Motor neuron (in vitro differentiated cells): Measurements from ENCODE around the gene PSD4. TPM values are rescaled to one million over a fixed set of nuclear protein-coding genes. Genes with fewer than 3 reads are reported as not detected.

Experiments
- ATAC-seq, 8 experiments: fragments of 200-7000 bp; cut with Tn5 transposase; replicated peaks in 6 of 8; 2 replicates each; pipeline ENCODE4 v1.8.0; 2021; ENCODE audit warnings: mild to moderate bottlenecking in 8 of 8, moderate library complexity in 8 of 8
- H3K27ac ChIP-seq, 2 donors: fragments of 250-450 bp; sonication (Bioruptor Pico); 2 replicates each; pipeline ENCODE4 v1.9.0; 2021; ENCODE audit warnings: antibody characterized with exemption in 2 of 2, mild to moderate bottlenecking in 2 of 2, moderate library complexity in 1 of 2
- H3K4me1 ChIP-seq, 2 donors: fragments of 250-450 bp; sonication (Bioruptor Pico); replicated peaks in 1 of 2; 2 replicates each; pipeline ENCODE4 v1.6.1; 2021; ENCODE audit warnings: antibody characterized with exemption in 2 of 2, mild to moderate bottlenecking in 2 of 2, moderate library complexity in 1 of 2
- H3K4me3 ChIP-seq, 5 donors: fragments of 250-450 bp; sonication (Bioruptor Pico); 2 replicates each; pipeline ENCODE4 v1.9.0; 2021; ENCODE audit warnings: antibody characterized with exemption in 5 of 5, mild to moderate bottlenecking in 5 of 5, moderate library complexity in 4 of 5
- WGBS, 10 experiments: fragments of 450-650 bp; shearing (Covaris generic); methylation state at CpG; one replicate each; pipeline ENCODE4 v1.0.0; 2022; 5-methylcytosine and 5-hydroxymethylcytosine counted together
- in situ Hi-C, 9 experiments: fragments of 400-800 bp; cut with MboI; loops; one replicate each; pipeline ENCODE4 v1.15.0; 2021; ENCODE audit warnings: low sequenced_read_pairs in 9 of 9, low pct_unique_long_range_greater_than_20kb in 2 of 9; ENCODE audit not compliant: unreplicated experiment in 9 of 9
- total RNA-seq, 8 experiments: library from RNA; unstranded; fragments of 300-600 nt; gene quantifications; 2 replicates each; pipeline versions ENCODE4 v1.2.3 to v1.2.4, GENCODE V29; 2022

Gene PSD4
- total RNA-seq, 8 experiments from 2014 or later = 0.37 to 9.1 (median 1.3) TPM

- no peak for ATAC-seq
- in situ Hi-C loops = loop anchor here in 1 of 9 experiments (25.0 kb wide), 1 partner anchor 133 kb away; no protein-coding TSS in a partner anchor
- peaks cover 21 to 24% of the 10 kb centered on the region in 2 donors for H3K4me1 ChIP-seq
- H3K27ac ChIP-seq = no peak overlapping the region
- 53 to 100% (median 60%) methylated on average over 1 to 2 of the region's 3 CpGs; no CpG with 5 or more reads in 7 of the 10 experiments for WGBS, 10 experiments
- H3K4me3 ChIP-seq = no peak overlapping the region
Measured at GRCh38 chr2:113229795-113230194, 56.0 kb downstream of the PSD4 start.

GRCh38 chr2:113230531-113230930, 56.8 kb downstream of the PSD4 start:
- ATAC-seq = no peak
- no peak overlapping the region for H3K27ac ChIP-seq
- WGBS, 10 experiments = 59 to 100% (median 87%) methylated on average over 2 to 5 of the region's 6 CpGs; no CpG with 5 or more reads in 1 of the 10 experiments
- no peak overlapping the region for H3K4me3 ChIP-seq
- H3K4me1 ChIP-seq = peaks cover 16 to 17% of the 10 kb centered on the region in 2 donors
- in situ Hi-C loops = loop anchor here in 1 of 9 experiments (25.0 kb wide), 1 partner anchor 132 kb away; no protein-coding TSS in a partner anchor

- ATAC-seq = no peak
- in situ Hi-C loops = loop anchor here in 1 of 9 experiments (25.0 kb wide), 1 partner anchor 131 kb away; no protein-coding TSS in a partner anchor
- no peak overlapping the region for H3K4me3 ChIP-seq
- H3K27ac ChIP-seq = no peak overlapping the region
- peaks cover 12 to 13% of the 10 kb centered on the region in 2 donors for H3K4me1 ChIP-seq
- WGBS, 10 experiments = 33 to 100% (median 89%) methylated on average over 1 to 3 of the region's 3 CpGs; no CpG with 5 or more reads in 5 of the 10 experiments
Measured at GRCh38 chr2:113231064-113231463, 57.3 kb downstream of the PSD4 start.

- 80 to 100% (median 92%) methylated on average over 1 of the region's 3 CpGs; no CpG with 5 or more reads in 4 of the 10 experiments for WGBS, 10 experiments
- no peak for ATAC-seq
- in situ Hi-C loops = loop anchor here in 1 of 9 experiments (25.0 kb wide), 1 partner anchor 130 kb away; no protein-coding TSS in a partner anchor
- Histone ChIP-seq H3K4me3 (no peak overlapping the region), H3K4me1 (peaks cover 9 to 11% of the 10 kb centered on the region in 2 donors), H3K27ac (no peak overlapping the region)
Measured at GRCh38 chr2:113232123-113232522, 58.4 kb downstream of the PSD4 start.

GRCh38 chr2:113232740-113233139, 59.0 kb downstream of the PSD4 start:
- peaks cover 9 to 11% of the 10 kb centered on the region in 2 donors for H3K4me1 ChIP-seq
- in situ Hi-C loops = loop anchor here in 1 of 9 experiments (25.0 kb wide), 1 partner anchor 130 kb away; no protein-coding TSS in a partner anchor
- ATAC-seq = peak in 5 of 8 experiments; percentile 38 to 54 (median 46)
- WGBS, 10 experiments = 60 to 100% methylated on average over 1 to 3 of the region's 6 CpGs; no CpG with 5 or more reads in 8 of the 10 experiments
- H3K27ac ChIP-seq = no peak overlapping the region
- H3K4me3 ChIP-seq = no peak overlapping the region

GRCh38 chr2:113233593-113234550, 60.1 kb downstream of the PSD4 start:
- in situ Hi-C loops = loop anchor here in 1 of 9 experiments (25.0 kb wide), 1 partner anchor 128 kb away; no protein-coding TSS in a partner anchor
- ATAC-seq = peak in 3 of 8 experiments; percentile 5 to 50 (median 7)
- Histone ChIP-seq H3K4me3 (no peak overlapping the region), H3K27ac (no peak overlapping the region), H3K4me1 (peaks cover 9 to 11% of the 10 kb centered on the region in 2 donors)
- WGBS, 10 experiments = 80 to 100% (median 98%) methylated on average over 1 to 5 of the region's 9 CpGs; no CpG with 5 or more reads in 4 of the 10 experiments

- ATAC-seq = peak in 3 of 8 experiments; percentile 15 to 20 (median 15)
- in situ Hi-C loops = loop anchor here in 1 of 9 experiments (25.0 kb wide), 1 partner anchor 127 kb away; no protein-coding TSS in a partner anchor
- H3K4me1 ChIP-seq = peaks cover 9 to 11% of the 10 kb centered on the region in 2 donors
- H3K4me3 ChIP-seq = peak overlapping the region in 4 of 5 donors; percentile 54 to 92 (median 71)
- H3K27ac ChIP-seq = no peak overlapping the region
- 31 to 96% (median 63%) methylated on average over 5 to 8 of the region's 16 CpGs; no CpG with 5 or more reads in 5 of the 10 experiments for WGBS, 10 experiments
Measured at GRCh38 chr2:113234721-113235346, 61.1 kb downstream of the PSD4 start.

GRCh38 chr2:113235347-113236226, 61.8 kb downstream of the PSD4 start:
- peak overlapping the region in 4 of 5 donors; percentile 54 to 92 (median 71) for H3K4me3 ChIP-seq

GRCh38 chr2:113236367-113237159, 62.8 kb downstream of the PSD4 start:
- in situ Hi-C loops = loop anchor here in 1 of 9 experiments (25.0 kb wide), 1 partner anchor 126 kb away; no protein-coding TSS in a partner anchor
- Histone ChIP-seq H3K4me1 (peaks cover 12 to 21% of the 10 kb centered on the region in 2 donors), H3K4me3 (peak overlapping the region in 3 of 5 donors; percentile 5 to 79 (median 17)), H3K27ac (no peak overlapping the region)
- ATAC-seq = no peak
- WGBS, 10 experiments = 37 to 100% (median 100%) methylated on average over 1 to 5 of the region's 38 CpGs; no CpG with 5 or more reads in 5 of the 10 experiments

More at GRCh38 chr2:113235347-113236226, 61.8 kb downstream of the PSD4 start:
- in situ Hi-C loops = loop anchor here in 1 of 9 experiments (25.0 kb wide), 1 partner anchor 127 kb away; no protein-coding TSS in a partner anchor
- peak overlapping the region; percentile 44 to 59 for H3K27ac ChIP-seq
- peaks cover 10 to 16% of the 10 kb centered on the region in 2 donors for H3K4me1 ChIP-seq
- WGBS, 10 experiments = 47 to 85% (median 50%) methylated on average over 2 to 4 of the region's 74 CpGs; no CpG with 5 or more reads in 7 of the 10 experiments
- ATAC-seq = peak; percentile 32 to 94 (median 88)

- no peak overlapping the region for H3K27ac ChIP-seq
- H3K4me3 ChIP-seq = no peak overlapping the region
- no peak for ATAC-seq
- 58 to 100% (median 94%) methylated on average over 2 to 5 of the region's 9 CpGs; no CpG with 5 or more reads in 2 of the 10 experiments for WGBS, 10 experiments
- peaks cover 7 to 16% of the 10 kb centered on the region in 2 donors for H3K4me1 ChIP-seq
- in situ Hi-C loops = loop anchor here in 1 of 9 experiments (25.0 kb wide), 1 partner anchor 125 kb away; no protein-coding TSS in a partner anchor
Measured at GRCh38 chr2:113237604-113238160, 63.9 kb downstream of the PSD4 start.
